Measurements from ENCODE around the gene CHST9. TPM values are rescaled to one million over a fixed set of nuclear protein-coding genes. Genes with fewer than 3 reads are reported as not detected.

Gene CHST9
- total and polyA plus RNA-seq, 10 of the 15 experiments (the other 5 are each of a cell fraction or from before 2014, with no cell fraction given), result 0.34 TPM; not detected in 9

GRCh38 chr18:27104743-27105142 is 80.4 kb downstream of the CHST9 start:
- 0% methylated on average over 3 of the region's 3 CpGs for WGBS (ENCODE audit: insufficient coverage, insufficient replicate concordance, low lambda C conversion rate, missing lambda C conversion rate)
- Histone ChIP-seq H4K20me1 (ENCODE audit: control insufficient read depth, insufficient read depth) (no peaks in the 10 kb centered on the region), H3K9ac (ENCODE audit: control insufficient read depth, insufficient read depth, low read length) (no peak overlapping the region), H3K4me1 (ENCODE audit: control insufficient read depth, insufficient read depth, low read length) (no peaks in the 10 kb centered on the region), H3K36me3 (ENCODE audit: control insufficient read depth in 2 of 2, insufficient read depth in 2 of 2, low read length in 1 of 2) (no peaks in the 10 kb centered on the region), H2AFZ (ENCODE audit: control insufficient read depth, low read depth, low read length) (no peak overlapping the region), H3K79me2 (ENCODE audit: control insufficient read depth, insufficient read depth, low read length) (no peaks in the 10 kb centered on the region), H3K4me2 (ENCODE audit: control insufficient read depth, insufficient read depth) (no peak overlapping the region), H3K4me3 (no peak overlapping the region), H3K27me3 (replicated peaks in 1 of 2; ENCODE audit: control insufficient read depth in 2 of 2, insufficient read depth in 2 of 2, low read length in 1 of 2) (no peaks in the 10 kb centered on the region), H3K27ac (ENCODE audit: control insufficient read depth, insufficient read depth) (no peak overlapping the region), H3K9me3 (replicated peaks; ENCODE audit: control insufficient read depth, insufficient read depth, low read length) (no peaks in the 10 kb centered on the region)
- ChIA-PET SMC1A (ENCODE audit: uncharacterized antibody, unreplicated experiment) (no interaction called here), RAD21 (ENCODE audit: unreplicated experiment) (no interaction called here), CTCF (no interaction called here), POLR2A (no interaction called here)
- no TSS peak for BruUV-seq (replicated peaks)
- FAIRE-seq (no peak), DNase-seq (ENCODE audit: low read depth, low spot score) (no peak), ATAC-seq (no peak)
- in situ Hi-C loops (cut with MboI), result no loop called here
- TF ChIP-seq RFX5 (IDR thresholded peaks at IDR 0.05; ENCODE audit: low read depth, low read length), result no peak
- TF ChIP-seq SKIL (IDR thresholded peaks at IDR 0.05; ENCODE audit: low read depth, poor library complexity, severe bottlenecking), result no peak
- no peak for TF ChIP-seq KLF5 (IDR thresholded peaks at IDR 0.05; ENCODE audit: partially characterized antibody)
- no peak for TF ChIP-seq ZNF687 (IDR thresholded peaks at IDR 0.05)
- no peak for TF ChIP-seq ZSCAN29 (IDR thresholded peaks at IDR 0.05)
- no peak for TF ChIP-seq MTA2 (IDR thresholded peaks at IDR 0.05; ENCODE audit: low read depth)
- no peak for TF ChIP-seq POLR2AphosphoS2 (IDR thresholded peaks at IDR 0.05; ENCODE audit: low read depth, low read length)
- no peak for TF ChIP-seq ZNF592 (IDR thresholded peaks at IDR 0.05)
- no peak for TF ChIP-seq GATAD2B (conservative IDR thresholded peaks at IDR 0.05; ENCODE audit: low read depth)
- TF ChIP-seq BCL11A (IDR thresholded peaks at IDR 0.05; ENCODE audit: low read depth, low read length), result no peak
- TF ChIP-seq EP300 (IDR thresholded peaks at IDR 0.05; ENCODE audit: borderline replicate concordance in 1 of 2, control insufficient read depth in 1 of 2, low read depth in 2 of 2, low read length in 2 of 2), result no peak
- no peak for TF ChIP-seq YBX1 (IDR thresholded peaks at IDR 0.05)
- no peak for TF ChIP-seq CREB1 (IDR thresholded peaks at IDR 0.05; ENCODE audit: low read depth)
- intact Hi-C loops (cut with micrococcal nuclease; ENCODE audit: unreplicated experiment), result no loop called here

Data from GM12878 (cell line).